Calu3 (cell line): Measurements from ENCODE around the gene MYEF2. TPM values are rescaled to one million over a fixed set of nuclear protein-coding genes. Genes with fewer than 3 reads are reported as not detected.

Experiments
- BruUV-seq: library from RNA; stranded (reverse); fragments of 400-500 nt; replicated peaks from 2 replicates; lab custom pipeline; 2021; lab: Mats Ljungman, UMichigan
- CTCF ChIA-PET: fragments of 300-600 bp; sonication (Branson Sonifier 250); formaldehyde crosslinking; loops from one replicate; lab custom pipeline; 2022; ENCODE audit warnings: antibody characterized with exemption; lab: Charles Lee
- DNase-seq: peaks from one replicate; pipeline ENCODE4 v3.0.0; 2022
- H3K27ac Mint-ChIP-seq: one replicate; pipeline ENCODE4 v1.8.0; 2022; ENCODE audit warnings: mixed read lengths; ENCODE audit not compliant: unreplicated experiment
- H3K27me3 Mint-ChIP-seq: one replicate; pipeline ENCODE4 v1.8.0; 2022; ENCODE audit warnings: mixed read lengths; ENCODE audit not compliant: unreplicated experiment
- H3K36me3 Mint-ChIP-seq: one replicate; pipeline ENCODE4 v1.8.0; 2022; ENCODE audit warnings: mild to moderate bottlenecking, moderate library complexity, mixed read lengths; ENCODE audit not compliant: insufficient read depth, unreplicated experiment
- H3K4me1 Mint-ChIP-seq: one replicate; pipeline ENCODE4 v1.8.0; 2022; ENCODE audit warnings: mild to moderate bottlenecking, low read depth, mixed read lengths; ENCODE audit not compliant: unreplicated experiment
- H3K4me3 Mint-ChIP-seq: one replicate; pipeline ENCODE4 v1.8.0; 2022; ENCODE audit warnings: mild to moderate bottlenecking, low read depth, moderate library complexity, mixed read lengths; ENCODE audit not compliant: unreplicated experiment
- H3K9me3 Mint-ChIP-seq: one replicate; pipeline ENCODE4 v1.8.0; 2022; ENCODE audit warnings: low read depth, mixed read lengths; ENCODE audit not compliant: unreplicated experiment
- CTCF ChIP-seq: fragments of 200-600 bp; IDR thresholded peaks from one replicate; pipeline ENCODE4 v1.8.0; 2022; ENCODE audit warnings: antibody characterized with exemption; ENCODE audit not compliant: unreplicated experiment
- intact Hi-C: fragments of 100-400 bp; cut with micrococcal nuclease; formaldehyde crosslinking; loops from one replicate; pipeline ENCODE4 v1.10.0; 2022; ENCODE audit not compliant: unreplicated experiment
- total RNA-seq: library from RNA; stranded (reverse); gene quantifications from 2 replicates; pipeline ENCODE4 v1.2.3, GENCODE V29; 2022

Gene MYEF2
- total RNA-seq, 1 experiment from 2014 or later, result 31.1 TPM

- H3K27ac Mint-ChIP-seq, result no peak overlapping the region
- TF ChIP-seq CTCF, result no peak
- no peak overlapping the region for H3K4me3 Mint-ChIP-seq
- H3K9me3 Mint-ChIP-seq, result no peaks in the 10 kb centered on the region
- CTCF ChIA-PET, result no interaction called here
- peaks cover 53% of the 10 kb centered on the region for H3K27me3 Mint-ChIP-seq
- H3K36me3 Mint-ChIP-seq, result no peaks in the 10 kb centered on the region
- no TSS peak for BruUV-seq
- H3K4me1 Mint-ChIP-seq, result no peaks in the 10 kb centered on the region
- intact Hi-C loops, result no loop called here
- no peak for DNase-seq
These were observed 75.9 kb downstream of the MYEF2 start for GRCh38 chr15:48102167-48102566.

GRCh38 chr15:48101376-48101961 is 76.6 kb downstream of the MYEF2 start:
- no TSS peak for BruUV-seq

GRCh38 chr15:48097264-48097663 is 80.8 kb downstream of the MYEF2 start:
- CTCF ChIA-PET, result no interaction called here
- DNase-seq, result no peak
- no TSS peak for BruUV-seq
- Mint-ChIP-seq H3K4me1 (no peaks in the 10 kb centered on the region), H3K4me3 (no peak overlapping the region), H3K36me3 (no peaks in the 10 kb centered on the region), H3K9me3 (no peaks in the 10 kb centered on the region), H3K27ac (no peak overlapping the region), H3K27me3 (peaks cover 47% of the 10 kb centered on the region)
- no peak for TF ChIP-seq CTCF
- intact Hi-C loops, result no loop called here

More at GRCh38 chr15:48101376-48101961, 76.6 kb downstream of the MYEF2 start:
- CTCF ChIA-PET, result no interaction called here
- intact Hi-C loops, result no loop called here
- Mint-ChIP-seq H3K4me1 (no peaks in the 10 kb centered on the region), H3K4me3 (no peak overlapping the region), H3K36me3 (no peaks in the 10 kb centered on the region), H3K9me3 (no peaks in the 10 kb centered on the region), H3K27ac (no peak overlapping the region), H3K27me3 (peaks cover 46% of the 10 kb centered on the region)
- DNase-seq, result no peak
- TF ChIP-seq CTCF, result no peak

GRCh38 chr15:48096813-48097212 is 81.3 kb downstream of the MYEF2 start:
- H3K27ac Mint-ChIP-seq, result no peak overlapping the region
- no peaks in the 10 kb centered on the region for H3K4me1 Mint-ChIP-seq
- no peaks in the 10 kb centered on the region for H3K36me3 Mint-ChIP-seq
- TF ChIP-seq CTCF, result no peak
- no TSS peak for BruUV-seq
- no peaks in the 10 kb centered on the region for H3K9me3 Mint-ChIP-seq
- intact Hi-C loops, result no loop called here
- DNase-seq, result no peak
- no peak overlapping the region for H3K4me3 Mint-ChIP-seq
- peaks cover 46% of the 10 kb centered on the region for H3K27me3 Mint-ChIP-seq
- CTCF ChIA-PET, result no interaction called here
